Motor neuron (in vitro differentiated cells): ENCODE measurements around the gene FAM222A. TPM values are rescaled to one million over a fixed set of nuclear protein-coding genes. Genes with fewer than 3 reads are reported as not detected.

Experiments used
- ATAC-seq, 8 experiments: fragments of 200-7000 bp; cut with Tn5 transposase; replicated peaks in 6 of 8; 2 replicates each; pipeline ENCODE4 v1.8.0; 2021; ENCODE audit warnings: mild to moderate bottlenecking in 8 of 8, moderate library complexity in 8 of 8
- H3K27ac ChIP-seq, 2 donors: fragments of 250-450 bp; sonication (Bioruptor Pico); 2 replicates each; pipeline ENCODE4 v1.9.0; 2021; ENCODE audit warnings: antibody characterized with exemption in 2 of 2, mild to moderate bottlenecking in 2 of 2, moderate library complexity in 1 of 2
- H3K4me1 ChIP-seq, 2 donors: fragments of 250-450 bp; sonication (Bioruptor Pico); replicated peaks in 1 of 2; 2 replicates each; pipeline ENCODE4 v1.6.1; 2021; ENCODE audit warnings: antibody characterized with exemption in 2 of 2, mild to moderate bottlenecking in 2 of 2, moderate library complexity in 1 of 2
- H3K4me3 ChIP-seq, 5 donors: fragments of 250-450 bp; sonication (Bioruptor Pico); 2 replicates each; pipeline ENCODE4 v1.9.0; 2021; ENCODE audit warnings: antibody characterized with exemption in 5 of 5, mild to moderate bottlenecking in 5 of 5, moderate library complexity in 4 of 5
- WGBS, 10 experiments: fragments of 450-650 bp; shearing (Covaris generic); methylation state at CpG; one replicate each; pipeline ENCODE4 v1.0.0; 2022; 5-methylcytosine and 5-hydroxymethylcytosine counted together
- in situ Hi-C, 9 experiments: fragments of 400-800 bp; cut with MboI; loops; one replicate each; pipeline ENCODE4 v1.15.0; 2021; ENCODE audit warnings: low sequenced_read_pairs in 9 of 9, low pct_unique_long_range_greater_than_20kb in 2 of 9; ENCODE audit not compliant: unreplicated experiment in 9 of 9
- total RNA-seq, 8 experiments: library from RNA; unstranded; fragments of 300-600 nt; gene quantifications; 2 replicates each; pipeline versions ENCODE4 v1.2.3 to v1.2.4, GENCODE V29; 2022

FAM222A gene
- total RNA-seq, 8 experiments from 2014 or later: 0.73 to 17.8 (median 8.1) TPM

GRCh38 chr12:109772622-109773321, 59.1 kb downstream of the FAM222A start:
- no peaks in the 10 kb centered on the region for H3K4me1 ChIP-seq
- in situ Hi-C loops: loop anchor here in 4 of 9 experiments (10.0 to 25.0 kb wide), 3 partner anchors 168 to 185 kb away; no protein-coding TSS in a partner anchor
- ATAC-seq: peak in 3 of 8 experiments; percentile 22 to 49 (median 36)
- 20 to 93% (median 73%) methylated on average over 1 to 7 of the region's 12 CpGs; no CpG with 5 or more reads in 1 of the 10 experiments for WGBS, 10 experiments
- H3K4me3 ChIP-seq: no peak overlapping the region
- no peak overlapping the region for H3K27ac ChIP-seq

GRCh38 chr12:109773384-109774011, 59.9 kb downstream of the FAM222A start:
- peak in 3 of 8 experiments; percentile 38 to 73 (median 61) for ATAC-seq
- Histone ChIP-seq H3K27ac (no peak overlapping the region), H3K4me3 (no peak overlapping the region), H3K4me1 (no peaks in the 10 kb centered on the region)
- in situ Hi-C loops: loop anchor here in 4 of 9 experiments (10.0 to 25.0 kb wide), 3 partner anchors 169 to 186 kb away; no protein-coding TSS in a partner anchor
- 28 to 100% (median 60%) methylated on average over 1 to 8 of the region's 21 CpGs; no CpG with 5 or more reads in 3 of the 10 experiments for WGBS, 10 experiments

GRCh38 chr12:109775172-109775881, 61.7 kb downstream of the FAM222A start:
- Histone ChIP-seq H3K4me1 (no peaks in the 10 kb centered on the region), H3K4me3 (no peak overlapping the region), H3K27ac (no peak overlapping the region)
- 0 to 100% (median 28%) methylated on average over 1 to 3 of the region's 10 CpGs; no CpG with 5 or more reads in 3 of the 10 experiments for WGBS, 10 experiments
- ATAC-seq: peak; percentile 74 to 95 (median 92)
- in situ Hi-C loops: loop anchor here in 3 of 9 experiments (10.0 kb wide), 2 partner anchors 171 to 181 kb away; no protein-coding TSS in a partner anchor

- 0 to 100% (median 68%) methylated on average over 1 to 9 of the region's 9 CpGs for WGBS, 10 experiments
- no peak for ATAC-seq
- no peaks in the 10 kb centered on the region for H3K4me1 ChIP-seq
- H3K4me3 ChIP-seq: no peak overlapping the region
- in situ Hi-C loops: loop anchor here in 3 of 9 experiments (10.0 kb wide), 2 partner anchors 172 to 182 kb away; no protein-coding TSS in a partner anchor
- H3K27ac ChIP-seq: no peak overlapping the region
These were observed 63.0 kb downstream of the FAM222A start for GRCh38 chr12:109776624-109777023.

GRCh38 chr12:109777544-109777943, 63.9 kb downstream of the FAM222A start:
- H3K4me3 ChIP-seq: no peak overlapping the region
- H3K4me1 ChIP-seq: no peaks in the 10 kb centered on the region
- H3K27ac ChIP-seq: no peak overlapping the region
- ATAC-seq: peak in 4 of 8 experiments; percentile 33 to 74 (median 52)
- in situ Hi-C loops: loop anchor here in 3 of 9 experiments (10.0 kb wide), 2 partner anchors 173 to 183 kb away; no protein-coding TSS in a partner anchor
- WGBS, 10 experiments: 0 to 73% (median 50%) methylated on average over 1 to 5 of the region's 5 CpGs; no CpG with 5 or more reads in 3 of the 10 experiments

- no peak for ATAC-seq
- in situ Hi-C loops: loop anchor here in 3 of 9 experiments (10.0 kb wide), 2 partner anchors 174 to 184 kb away; no protein-coding TSS in a partner anchor
- H3K27ac ChIP-seq: no peak overlapping the region
- peaks cover 0 to 5% of the 10 kb centered on the region in 2 donors for H3K4me1 ChIP-seq
- WGBS, 10 experiments: 80 to 100% (median 100%) methylated on average over 1 of the region's 1 CpG; no CpG with 5 or more reads in 2 of the 10 experiments
- no peak overlapping the region for H3K4me3 ChIP-seq
These were observed 65.1 kb downstream of the FAM222A start for GRCh38 chr12:109778684-109779083.

GRCh38 chr12:109779382-109779781, 65.8 kb downstream of the FAM222A start:
- Histone ChIP-seq H3K4me1 (peaks cover 0 to 5% of the 10 kb centered on the region in 2 donors), H3K4me3 (no peak overlapping the region), H3K27ac (no peak overlapping the region)
- in situ Hi-C loops: loop anchor here in 3 of 9 experiments (10.0 kb wide), 2 partner anchors 175 to 185 kb away; no protein-coding TSS in a partner anchor
- WGBS, 10 experiments: 60 to 100% (median 92%) methylated on average over 1 to 5 of the region's 6 CpGs; no CpG with 5 or more reads in 2 of the 10 experiments
- peak in 2 of 8 experiments; percentile 6 to 12 for ATAC-seq

GRCh38 chr12:109781668-109782325, 68.2 kb downstream of the FAM222A start:
- no peak for ATAC-seq
- Histone ChIP-seq H3K4me1 (peaks cover 0 to 5% of the 10 kb centered on the region in 2 donors), H3K27ac (no peak overlapping the region), H3K4me3 (no peak overlapping the region)
- in situ Hi-C loops: no loop called here
- WGBS, 10 experiments: 54 to 93% (median 83%) methylated on average over 1 to 3 of the region's 10 CpGs; no CpG with 5 or more reads in 2 of the 10 experiments

GRCh38 chr12:109782326-109782703, 68.7 kb downstream of the FAM222A start:
- ATAC-seq: peak in 4 of 8 experiments; percentile 18 to 66 (median 31)
- in situ Hi-C loops: no loop called here
- Histone ChIP-seq H3K4me1 (peaks cover 0 to 5% of the 10 kb centered on the region in 2 donors), H3K27ac (no peak overlapping the region), H3K4me3 (no peak overlapping the region)
- WGBS, 10 experiments: 87 to 100% methylated on average over 1 to 4 of the region's 9 CpGs; no CpG with 5 or more reads in 8 of the 10 experiments

GRCh38 chr12:109783135-109783964, 69.7 kb downstream of the FAM222A start:
- in situ Hi-C loops: no loop called here
- peak in 2 of 8 experiments; percentile 15 to 33 for ATAC-seq
- Histone ChIP-seq H3K27ac (no peak overlapping the region), H3K4me3 (no peak overlapping the region), H3K4me1 (peaks cover 0 to 5% of the 10 kb centered on the region in 2 donors)
- WGBS, 10 experiments: 53 to 100% (median 92%) methylated on average over 2 to 8 of the region's 28 CpGs; no CpG with 5 or more reads in 6 of the 10 experiments

- H3K4me3 ChIP-seq: no peak overlapping the region
- in situ Hi-C loops: no loop called here
- ATAC-seq: peak in 2 of 8 experiments; percentile 35 to 51
- H3K27ac ChIP-seq: no peak overlapping the region
- peaks cover 0 to 5% of the 10 kb centered on the region in 2 donors for H3K4me1 ChIP-seq
- WGBS, 10 experiments: 0 to 89% (median 72%) methylated on average over 1 to 7 of the region's 8 CpGs; no CpG with 5 or more reads in 5 of the 10 experiments
These were observed 70.3 kb downstream of the FAM222A start for GRCh38 chr12:109783965-109784244.
